ENCODE measurements around the gene ARFGAP3. TPM values are rescaled to one million over a fixed set of nuclear protein-coding genes. Genes with fewer than 3 reads are reported as not detected.

Gene ARFGAP3
- polyA plus RNA-seq, 1 experiment, result 79.5 TPM

DNA sequence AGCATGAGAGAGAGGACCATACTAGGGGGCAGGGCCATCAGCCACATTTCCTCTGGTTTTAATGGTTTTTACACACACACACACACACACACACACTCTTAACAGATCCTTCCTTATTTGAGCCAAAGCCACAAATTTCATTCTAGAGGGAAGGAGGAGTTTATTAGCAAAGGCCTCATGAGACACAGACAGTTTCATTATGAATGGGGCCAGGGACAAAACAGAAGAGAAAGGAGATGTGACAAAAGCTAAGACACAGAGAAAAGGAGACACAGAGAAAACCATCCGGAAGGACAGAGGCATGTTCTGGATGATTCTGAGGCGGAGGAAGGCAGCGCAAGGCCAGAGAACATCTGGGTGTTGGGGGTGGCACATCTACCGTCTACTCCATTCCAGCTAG, 32.2 kb upstream of the ARFGAP3 start:
- Histone ChIP-seq H3K4me3 (ENCODE audit: low read depth, low read length) (no peak overlapping the region), H3K36me3 (ENCODE audit: control insufficient read depth, insufficient read depth, low read length) (peaks cover 32% of the 10 kb centered on the region), H3K27me3 (ENCODE audit: control insufficient read depth, insufficient read depth, low read length) (no peaks in the 10 kb centered on the region)
- POLR2A ChIA-PET, result no interaction called here
- CTCF ChIA-PET, result no interaction called here
- no peak for DNase-seq (ENCODE audit: low read depth)
- TF ChIP-seq, protein P1, sequence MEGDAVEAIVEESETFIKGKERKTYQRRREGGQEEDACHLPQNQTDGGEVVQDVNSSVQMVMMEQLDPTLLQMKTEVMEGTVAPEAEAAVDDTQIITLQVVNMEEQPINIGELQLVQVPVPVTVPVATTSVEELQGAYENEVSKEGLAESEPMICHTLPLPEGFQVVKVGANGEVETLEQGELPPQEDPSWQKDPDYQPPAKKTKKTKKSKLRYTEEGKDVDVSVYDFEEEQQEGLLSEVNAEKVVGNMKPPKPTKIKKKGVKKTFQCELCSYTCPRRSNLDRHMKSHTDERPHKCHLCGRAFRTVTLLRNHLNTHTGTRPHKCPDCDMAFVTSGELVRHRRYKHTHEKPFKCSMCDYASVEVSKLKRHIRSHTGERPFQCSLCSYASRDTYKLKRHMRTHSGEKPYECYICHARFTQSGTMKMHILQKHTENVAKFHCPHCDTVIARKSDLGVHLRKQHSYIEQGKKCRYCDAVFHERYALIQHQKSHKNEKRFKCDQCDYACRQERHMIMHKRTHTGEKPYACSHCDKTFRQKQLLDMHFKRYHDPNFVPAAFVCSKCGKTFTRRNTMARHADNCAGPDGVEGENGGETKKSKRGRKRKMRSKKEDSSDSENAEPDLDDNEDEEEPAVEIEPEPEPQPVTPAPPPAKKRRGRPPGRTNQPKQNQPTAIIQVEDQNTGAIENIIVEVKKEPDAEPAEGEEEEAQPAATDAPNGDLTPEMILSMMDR (IDR thresholded peaks at IDR 0.05; ENCODE audit: insufficient read depth, low read depth, low read length), result no peak

DNA sequence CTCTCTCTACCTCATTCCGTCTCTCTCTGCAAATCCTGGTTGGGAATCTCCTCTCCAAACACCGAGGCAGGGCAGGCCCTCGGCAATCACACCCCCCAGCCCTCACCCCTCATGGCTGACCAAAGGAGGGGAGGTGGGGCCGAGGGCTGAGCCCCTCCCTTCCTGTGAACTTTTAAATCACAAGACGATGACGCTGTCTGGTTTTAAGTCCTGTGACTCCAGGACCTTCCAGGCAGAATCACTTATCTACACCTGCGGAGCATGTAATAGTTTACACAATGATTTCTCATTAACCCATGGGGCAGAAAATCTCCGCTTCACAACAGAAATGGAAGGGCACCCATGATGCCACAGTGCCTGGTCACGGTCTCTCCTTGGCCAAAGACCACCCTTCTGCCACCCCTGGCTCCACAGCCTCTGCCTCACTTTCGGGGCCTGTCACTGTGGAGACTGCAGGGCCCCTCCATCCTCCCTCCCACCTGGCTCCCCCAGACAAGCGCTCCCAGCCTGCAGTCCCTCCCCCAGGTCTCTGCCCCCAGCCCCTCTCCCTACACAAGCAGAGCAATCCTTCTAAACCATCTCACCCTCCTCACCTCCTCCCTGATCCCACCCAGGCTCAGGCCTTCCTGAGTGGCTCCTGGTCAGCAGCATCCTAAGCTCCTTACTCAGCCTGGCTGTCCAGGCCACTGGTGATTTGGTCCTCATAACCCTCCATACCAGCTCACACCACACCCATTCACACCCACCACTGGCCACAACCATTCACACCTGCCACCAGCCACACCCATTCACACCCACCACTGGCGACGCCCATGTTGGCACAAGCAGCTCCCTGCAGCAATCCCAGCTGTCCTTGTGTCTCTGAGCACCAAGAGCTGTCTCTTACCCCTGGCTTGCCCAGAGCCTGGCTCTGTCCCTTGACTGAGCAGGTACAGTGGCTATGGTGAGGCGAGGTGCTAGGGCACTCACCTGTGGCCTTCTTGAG, 30.7 kb upstream of the ARFGAP3 start:
- ChIA-PET CTCF (no interaction called here), POLR2A (no interaction called here)
- Histone ChIP-seq H3K4me3 (ENCODE audit: low read depth, low read length) (no peak overlapping the region), H3K36me3 (ENCODE audit: control insufficient read depth, insufficient read depth, low read length) (peaks cover 39% of the 10 kb centered on the region), H3K27me3 (ENCODE audit: control insufficient read depth, insufficient read depth, low read length) (no peaks in the 10 kb centered on the region)
- TF ChIP-seq, protein P1 (IDR thresholded peaks at IDR 0.05; ENCODE audit: insufficient read depth, low read depth, low read length), result no peak
- DNase-seq (ENCODE audit: low read depth), result no peak

DNA sequence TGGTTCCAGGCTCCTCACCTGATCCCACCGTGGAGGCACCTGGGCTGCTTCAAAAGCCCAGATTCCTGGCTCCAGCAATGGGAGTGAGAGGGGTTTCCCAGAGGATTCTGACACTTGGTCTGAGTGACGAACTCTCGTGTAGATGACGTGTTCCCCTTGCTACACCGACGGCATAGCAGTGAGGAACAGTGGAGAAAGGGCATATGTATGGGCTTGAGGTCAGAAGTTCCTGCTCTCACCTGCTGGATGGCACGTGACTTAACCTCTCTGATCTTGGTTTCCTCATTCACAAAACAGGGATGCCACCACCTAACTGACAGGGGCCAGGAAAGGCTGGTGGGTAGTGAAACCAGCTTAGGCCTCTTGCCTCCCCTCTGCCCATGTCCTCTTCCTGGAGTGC, 30.0 kb upstream of the ARFGAP3 start:
- H3K36me3 ChIP-seq (ENCODE audit: control insufficient read depth, insufficient read depth, low read length), result peaks cover 45% of the 10 kb centered on the region
- CTCF ChIA-PET, result no interaction called here

DNA sequence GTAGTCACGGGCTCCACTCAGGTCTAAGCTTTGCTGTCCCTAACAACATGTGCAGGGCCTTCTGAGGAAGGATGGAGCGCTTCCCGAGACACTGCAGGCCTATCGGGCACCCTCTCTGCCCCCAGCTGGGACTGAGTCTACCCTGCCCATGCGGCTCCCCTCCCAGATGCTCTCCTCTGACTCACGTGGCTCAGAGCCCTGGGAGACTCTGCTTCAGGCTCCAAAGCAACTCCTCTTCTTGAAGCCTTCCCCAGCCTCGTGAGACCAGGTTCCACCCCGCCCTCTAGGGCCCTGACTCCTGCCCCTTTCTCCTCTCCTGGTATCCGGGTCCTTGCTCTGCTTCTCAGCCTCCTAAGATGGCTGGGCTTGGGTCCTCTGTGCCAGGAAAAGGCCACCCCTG, 28.4 kb upstream of the ARFGAP3 start:
- no peak overlapping the region for H3K4me3 ChIP-seq (ENCODE audit: low read depth, low read length)
- no peaks in the 10 kb centered on the region for H3K27me3 ChIP-seq (ENCODE audit: control insufficient read depth, insufficient read depth, low read length)
- TF ChIP-seq, protein P1 (IDR thresholded peaks at IDR 0.05; ENCODE audit: insufficient read depth, low read depth, low read length), result no peak
- no peak for DNase-seq (ENCODE audit: low read depth)
- ChIA-PET POLR2A (no interaction called here), CTCF (no interaction called here)
- peaks cover 48% of the 10 kb centered on the region for H3K36me3 ChIP-seq (ENCODE audit: control insufficient read depth, insufficient read depth, low read length)

More for the DNA sequence above, 30.0 kb upstream of the ARFGAP3 start:
- H3K4me3 ChIP-seq (ENCODE audit: low read depth, low read length), result no peak overlapping the region
- H3K27me3 ChIP-seq (ENCODE audit: control insufficient read depth, insufficient read depth, low read length), result no peaks in the 10 kb centered on the region
- POLR2A ChIA-PET, result no interaction called here
- DNase-seq (ENCODE audit: low read depth), result no peak
- TF ChIP-seq, protein P1 (IDR thresholded peaks at IDR 0.05; ENCODE audit: insufficient read depth, low read depth, low read length), result no peak

DNA sequence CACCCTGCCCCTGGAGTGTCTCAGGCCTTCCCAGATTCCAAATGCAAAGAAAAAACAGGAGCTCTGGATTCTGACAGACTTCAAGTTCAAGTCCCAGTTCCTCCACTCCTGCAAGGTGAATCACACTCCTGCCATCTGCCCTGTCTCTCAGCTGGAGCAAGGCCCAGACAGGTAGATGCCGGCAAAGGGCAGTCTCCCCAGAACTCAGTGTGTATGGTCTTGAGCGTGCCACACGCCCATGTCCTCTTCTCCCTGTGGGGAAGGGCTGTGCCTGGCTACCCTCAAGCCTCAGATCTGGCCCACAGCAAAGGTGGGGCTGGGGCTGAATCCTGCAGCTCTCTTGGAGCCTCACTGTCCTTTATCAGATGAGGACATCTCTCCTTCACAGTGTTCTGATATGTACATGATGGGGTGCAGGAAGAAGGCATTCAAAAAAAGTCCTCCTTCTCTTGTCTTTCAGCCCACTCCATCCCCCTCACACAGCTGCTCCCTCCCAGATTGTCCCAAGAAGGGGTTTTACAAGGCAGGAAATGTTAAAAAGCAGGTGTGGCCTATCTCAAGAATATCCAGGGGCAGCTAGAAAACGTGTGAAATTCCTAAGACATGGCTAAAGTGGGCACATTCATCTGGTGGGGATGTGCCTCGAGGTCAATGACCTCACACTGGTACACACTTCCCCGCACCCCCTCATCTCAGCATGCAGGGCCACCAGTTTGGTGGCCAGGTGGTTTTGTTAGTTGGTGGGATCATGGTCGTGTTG, 27.7 kb upstream of the ARFGAP3 start:
- TF ChIP-seq, protein P1 (IDR thresholded peaks at IDR 0.05; ENCODE audit: insufficient read depth, low read depth, low read length), result no peak
- ChIA-PET POLR2A (no interaction called here), CTCF (no interaction called here)
- Histone ChIP-seq H3K4me3 (ENCODE audit: low read depth, low read length) (no peak overlapping the region), H3K27me3 (ENCODE audit: control insufficient read depth, insufficient read depth, low read length) (no peaks in the 10 kb centered on the region), H3K36me3 (ENCODE audit: control insufficient read depth, insufficient read depth, low read length) (peaks cover 52% of the 10 kb centered on the region)
- no peak for DNase-seq (ENCODE audit: low read depth)

All from BJ (cell line).